Muscle layer of colon (tissue), 2 donors: ENCODE data around the gene UNC13D.
A peak's percentile ranks its signal among the peaks of the same experiment; 100 is the strongest.

Source experiments
- H3K27ac ChIP-seq: one replicate; pipeline ENCODE4 v1.7.0; 2013; ENCODE audit warnings: low read depth, mild to moderate bottlenecking, low read length, moderate library complexity
- H3K27me3 ChIP-seq, 2 donors: one replicate each; pipeline ENCODE4 v1.7.0; 2013; ENCODE audit warnings: low read length in 2 of 2, mild to moderate bottlenecking in 2 of 2; ENCODE audit not compliant: insufficient read depth in 2 of 2, control insufficient read depth in 1 of 2
- H3K36me3 ChIP-seq: one replicate; pipeline ENCODE4 v1.7.0; 2013; ENCODE audit warnings: mild to moderate bottlenecking, low read length; ENCODE audit not compliant: insufficient read depth
- H3K4me1 ChIP-seq: one replicate; pipeline ENCODE4 v1.7.0; 2013; ENCODE audit warnings: mild to moderate bottlenecking, low read length; ENCODE audit not compliant: insufficient read depth
- H3K4me3 ChIP-seq, 2 donors: one replicate each; pipeline ENCODE4 v1.7.0; 2013; ENCODE audit warnings: low read length in 2 of 2, low read depth in 1 of 2, mild to moderate bottlenecking in 1 of 2, moderate library complexity in 1 of 2
- H3K9ac ChIP-seq: one replicate; pipeline ENCODE4 v1.7.0; 2013; ENCODE audit warnings: low read length
- H3K9me3 ChIP-seq: one replicate; pipeline ENCODE4 v1.7.0; 2013; ENCODE audit warnings: mild to moderate bottlenecking, low read length
- donor health status: abdominal sarcoma.
- donor health status: Adenocarcinoma of cecum.

UNC13D gene

GRCh38 chr17:75836605-75837004 is 7.6 kb downstream of the UNC13D start:
- H3K36me3 ChIP-seq = peaks cover 15% of the 10 kb centered on the region
- no peaks in the 10 kb centered on the region for H3K9me3 ChIP-seq
- no peak overlapping the region for H3K4me3 ChIP-seq
- H3K27ac ChIP-seq = no peak overlapping the region
- no peak overlapping the region for H3K9ac ChIP-seq
- no peaks in the 10 kb centered on the region for H3K27me3 ChIP-seq
- peaks cover 10% of the 10 kb centered on the region for H3K4me1 ChIP-seq

- Histone ChIP-seq H3K4me1 (peaks cover 10% of the 10 kb centered on the region), H3K4me3 (no peak overlapping the region), H3K9me3 (no peaks in the 10 kb centered on the region), H3K36me3 (peaks cover 15% of the 10 kb centered on the region), H3K27ac (no peak overlapping the region), H3K9ac (no peak overlapping the region), H3K27me3 (no peaks in the 10 kb centered on the region)
These were observed 8.6 kb downstream of the UNC13D start for GRCh38 chr17:75835654-75835987.

- peaks cover 10% of the 10 kb centered on the region for H3K4me1 ChIP-seq
- H3K4me3 ChIP-seq = no peak overlapping the region
- no peaks in the 10 kb centered on the region for H3K9me3 ChIP-seq
- H3K27me3 ChIP-seq = no peaks in the 10 kb centered on the region
- H3K27ac ChIP-seq = no peak overlapping the region
- no peak overlapping the region for H3K9ac ChIP-seq
- H3K36me3 ChIP-seq = peaks cover 15% of the 10 kb centered on the region
These were observed 9.1 kb downstream of the UNC13D start for GRCh38 chr17:75834928-75835653.

- Histone ChIP-seq H3K4me3 (no peak overlapping the region), H3K9me3 (no peaks in the 10 kb centered on the region), H3K9ac (no peak overlapping the region), H3K4me1 (peaks cover 10% of the 10 kb centered on the region), H3K36me3 (peaks cover 21% of the 10 kb centered on the region), H3K27me3 (no peaks in the 10 kb centered on the region), H3K27ac (no peak overlapping the region)
These were observed 9.8 kb downstream of the UNC13D start for GRCh38 chr17:75834279-75834920.

- Histone ChIP-seq H3K36me3 (peaks cover 26% of the 10 kb centered on the region), H3K27me3 (no peaks in the 10 kb centered on the region), H3K9me3 (no peaks in the 10 kb centered on the region), H3K4me3 (no peak overlapping the region), H3K9ac (no peak overlapping the region), H3K4me1 (peaks cover 16% of the 10 kb centered on the region), H3K27ac (no peak overlapping the region)
These were observed 11.4 kb downstream of the UNC13D start for GRCh38 chr17:75832652-75833400.

- peaks cover 26% of the 10 kb centered on the region for H3K36me3 ChIP-seq
These were observed 12.0 kb downstream of the UNC13D start for GRCh38 chr17:75832164-75832651.

GRCh38 chr17:75831032-75831571 is 13.1 kb downstream of the UNC13D start:
- Histone ChIP-seq H3K27me3 (no peaks in the 10 kb centered on the region), H3K4me1 (peaks cover 25% of the 10 kb centered on the region), H3K9ac (no peak overlapping the region), H3K27ac (no peak overlapping the region), H3K4me3 (no peak overlapping the region), H3K36me3 (peaks cover 20% of the 10 kb centered on the region), H3K9me3 (no peaks in the 10 kb centered on the region)

More at GRCh38 chr17:75832164-75832651, 12.0 kb downstream of the UNC13D start:
- H3K4me1 ChIP-seq = peaks cover 22% of the 10 kb centered on the region
- no peak overlapping the region for H3K9ac ChIP-seq
- no peak overlapping the region for H3K4me3 ChIP-seq
- H3K27ac ChIP-seq = no peak overlapping the region
- H3K9me3 ChIP-seq = no peaks in the 10 kb centered on the region
- no peaks in the 10 kb centered on the region for H3K27me3 ChIP-seq

GRCh38 chr17:75830164-75831031 is 13.8 kb downstream of the UNC13D start:
- Histone ChIP-seq H3K4me3 (no peak overlapping the region), H3K4me1 (peaks cover 20% of the 10 kb centered on the region), H3K9me3 (no peaks in the 10 kb centered on the region), H3K27ac (no peak overlapping the region), H3K36me3 (peaks cover 20% of the 10 kb centered on the region), H3K27me3 (no peaks in the 10 kb centered on the region), H3K9ac (no peak overlapping the region)

GRCh38 chr17:75829747-75830146 is 14.5 kb downstream of the UNC13D start:
- H3K36me3 ChIP-seq = peaks cover 19% of the 10 kb centered on the region
- no peaks in the 10 kb centered on the region for H3K27me3 ChIP-seq
- no peak overlapping the region for H3K9ac ChIP-seq
- no peaks in the 10 kb centered on the region for H3K9me3 ChIP-seq
- no peak overlapping the region for H3K4me3 ChIP-seq
- H3K4me1 ChIP-seq = peaks cover 14% of the 10 kb centered on the region
- no peak overlapping the region for H3K27ac ChIP-seq

GRCh38 chr17:75828741-75829140 is 15.5 kb downstream of the UNC13D start:
- peak overlapping the region; percentile 80 for H3K27ac ChIP-seq
- no peak overlapping the region for H3K9ac ChIP-seq
- H3K36me3 ChIP-seq = peaks cover 20% of the 10 kb centered on the region

GRCh38 chr17:75828076-75828400 is 16.2 kb downstream of the UNC13D start:
- Histone ChIP-seq H3K27me3 (no peaks in the 10 kb centered on the region), H3K36me3 (peaks cover 26% of the 10 kb centered on the region), H3K27ac (peak overlapping the region; percentile 80), H3K4me3 (peak overlapping the region; percentile 47 to 54), H3K4me1 (peaks cover 14% of the 10 kb centered on the region), H3K9ac (no peak overlapping the region), H3K9me3 (no peaks in the 10 kb centered on the region)

More at GRCh38 chr17:75828741-75829140, 15.5 kb downstream of the UNC13D start:
- H3K4me1 ChIP-seq = peaks cover 14% of the 10 kb centered on the region
- H3K27me3 ChIP-seq = no peaks in the 10 kb centered on the region
- no peak overlapping the region for H3K4me3 ChIP-seq
- H3K9me3 ChIP-seq = no peaks in the 10 kb centered on the region
